Stimulated activated CD4-positive, alpha-beta T cell treated with anti-CD3 and anti-CD28 coated beads, TNF-alpha, amount 100 ng/mL, for 1 hour (primary cell): ENCODE results near the gene ASCL2.

Experiments used
- DNase-seq, 3 donors: peaks; one replicate each; pipeline ENCODE4 v3.0.0-alpha.2; 2020; ENCODE audit warnings: low read depth in 3 of 3, low spot score in 1 of 3

Gene ASCL2

GRCh38 chr11:2275334-2276279 is 5.2 kb upstream of the ASCL2 start:
- no peak for DNase-seq

GRCh38 chr11:2273771-2274170 is 3.4 kb upstream of the ASCL2 start:
- DNase-seq: no peak

- DNase-seq: no peak
These were observed 2.9 kb upstream of the ASCL2 start for GRCh38 chr11:2273311-2273710.

- no peak for DNase-seq
These were observed 2.5 kb upstream of the ASCL2 start for GRCh38 chr11:2272946-2273280.

- DNase-seq: no peak
These were observed 2.0 kb upstream of the ASCL2 start for GRCh38 chr11:2272228-2272945.

- no peak for DNase-seq
These were observed 1.2 kb upstream of the ASCL2 start for GRCh38 chr11:2271327-2272227.

GRCh38 chr11:2271077-2271326 is 614 bp upstream of the ASCL2 start:
- no peak for DNase-seq

- DNase-seq: no peak
These were observed 627 bp downstream of the ASCL2 start for GRCh38 chr11:2269601-2270321.

GRCh38 chr11:2268729-2269600 is 1.4 kb downstream of the ASCL2 start:
- DNase-seq: peak in 2 of 3 donors; percentile 40 to 75

- DNase-seq: no peak
These were observed 2.3 kb downstream of the ASCL2 start for GRCh38 chr11:2267851-2268728.

- no peak for DNase-seq
These were observed 3.0 kb downstream of the ASCL2 start for GRCh38 chr11:2267306-2267850.

- no peak for DNase-seq
These were observed 3.6 kb downstream of the ASCL2 start for GRCh38 chr11:2266586-2267305.

- no peak for DNase-seq
These were observed 4.4 kb downstream of the ASCL2 start for GRCh38 chr11:2265854-2266585.

- no peak for DNase-seq
These were observed 5.0 kb downstream of the ASCL2 start for GRCh38 chr11:2265396-2265795.

GRCh38 chr11:2264366-2265053 is 5.9 kb downstream of the ASCL2 start:
- no peak for DNase-seq

GRCh38 chr11:2263724-2264360 is 6.5 kb downstream of the ASCL2 start:
- no peak for DNase-seq
